NB4 (cell line): Measurements from ENCODE around the gene KCTD16.
A peak's percentile ranks its signal among the peaks of the same experiment; 100 is the strongest.

ENCODE experiments used
- MYC ChIP-seq: IDR thresholded peaks from 2 replicates; pipeline ENCODE4 v1.6.1; 2011; ENCODE audit warnings: low read depth, low read length
- POLR2A ChIP-seq: IDR thresholded peaks from 2 replicates; pipeline ENCODE4 v1.6.1; 2011; ENCODE audit warnings: mild to moderate bottlenecking; ENCODE audit not compliant: insufficient read length; ENCODE audit errors: extremely low read depth
- TF ChIP-seq, protein P1 (sequence below): IDR thresholded peaks from one replicate; pipeline ENCODE4 v1.5.1; 2012; ENCODE audit warnings: low read depth, low read length
- TF ChIP-seq, protein P2 (sequence below): IDR thresholded peaks from 2 replicates; pipeline ENCODE4 v1.6.1; 2011; ENCODE audit warnings: low read depth, low read length

- TF ChIP-seq, protein P1, sequence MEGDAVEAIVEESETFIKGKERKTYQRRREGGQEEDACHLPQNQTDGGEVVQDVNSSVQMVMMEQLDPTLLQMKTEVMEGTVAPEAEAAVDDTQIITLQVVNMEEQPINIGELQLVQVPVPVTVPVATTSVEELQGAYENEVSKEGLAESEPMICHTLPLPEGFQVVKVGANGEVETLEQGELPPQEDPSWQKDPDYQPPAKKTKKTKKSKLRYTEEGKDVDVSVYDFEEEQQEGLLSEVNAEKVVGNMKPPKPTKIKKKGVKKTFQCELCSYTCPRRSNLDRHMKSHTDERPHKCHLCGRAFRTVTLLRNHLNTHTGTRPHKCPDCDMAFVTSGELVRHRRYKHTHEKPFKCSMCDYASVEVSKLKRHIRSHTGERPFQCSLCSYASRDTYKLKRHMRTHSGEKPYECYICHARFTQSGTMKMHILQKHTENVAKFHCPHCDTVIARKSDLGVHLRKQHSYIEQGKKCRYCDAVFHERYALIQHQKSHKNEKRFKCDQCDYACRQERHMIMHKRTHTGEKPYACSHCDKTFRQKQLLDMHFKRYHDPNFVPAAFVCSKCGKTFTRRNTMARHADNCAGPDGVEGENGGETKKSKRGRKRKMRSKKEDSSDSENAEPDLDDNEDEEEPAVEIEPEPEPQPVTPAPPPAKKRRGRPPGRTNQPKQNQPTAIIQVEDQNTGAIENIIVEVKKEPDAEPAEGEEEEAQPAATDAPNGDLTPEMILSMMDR, result peak; percentile 37
- TF ChIP-seq POLR2A, result no peak
- TF ChIP-seq, protein P2, sequence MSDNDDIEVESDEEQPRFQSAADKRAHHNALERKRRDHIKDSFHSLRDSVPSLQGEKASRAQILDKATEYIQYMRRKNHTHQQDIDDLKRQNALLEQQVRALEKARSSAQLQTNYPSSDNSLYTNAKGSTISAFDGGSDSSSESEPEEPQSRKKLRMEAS, result no peak
- TF ChIP-seq MYC, result no peak
Observed at GRCh38 chr5:144191998-144192397, 21.3 kb downstream of the KCTD16 start.
